NT2/D1 (cell line): ENCODE data around the gene NRF1.

ENCODE experiments used
- SUZ12 ChIP-seq: IDR thresholded peaks from 2 replicates; pipeline ENCODE4 v1.6.1; 2011; ENCODE audit not compliant: insufficient read length, insufficient read depth; ENCODE audit errors: extremely low read depth
- YY1 ChIP-seq: IDR thresholded peaks from 2 replicates; pipeline ENCODE4 v1.6.1; 2011; ENCODE audit not compliant: insufficient read length, insufficient read depth
- ZNF274 ChIP-seq: IDR thresholded peaks from 2 replicates; pipeline ENCODE4 v1.6.1; 2011; ENCODE audit warnings: mild to moderate bottlenecking, low read depth, low read length

DNA sequence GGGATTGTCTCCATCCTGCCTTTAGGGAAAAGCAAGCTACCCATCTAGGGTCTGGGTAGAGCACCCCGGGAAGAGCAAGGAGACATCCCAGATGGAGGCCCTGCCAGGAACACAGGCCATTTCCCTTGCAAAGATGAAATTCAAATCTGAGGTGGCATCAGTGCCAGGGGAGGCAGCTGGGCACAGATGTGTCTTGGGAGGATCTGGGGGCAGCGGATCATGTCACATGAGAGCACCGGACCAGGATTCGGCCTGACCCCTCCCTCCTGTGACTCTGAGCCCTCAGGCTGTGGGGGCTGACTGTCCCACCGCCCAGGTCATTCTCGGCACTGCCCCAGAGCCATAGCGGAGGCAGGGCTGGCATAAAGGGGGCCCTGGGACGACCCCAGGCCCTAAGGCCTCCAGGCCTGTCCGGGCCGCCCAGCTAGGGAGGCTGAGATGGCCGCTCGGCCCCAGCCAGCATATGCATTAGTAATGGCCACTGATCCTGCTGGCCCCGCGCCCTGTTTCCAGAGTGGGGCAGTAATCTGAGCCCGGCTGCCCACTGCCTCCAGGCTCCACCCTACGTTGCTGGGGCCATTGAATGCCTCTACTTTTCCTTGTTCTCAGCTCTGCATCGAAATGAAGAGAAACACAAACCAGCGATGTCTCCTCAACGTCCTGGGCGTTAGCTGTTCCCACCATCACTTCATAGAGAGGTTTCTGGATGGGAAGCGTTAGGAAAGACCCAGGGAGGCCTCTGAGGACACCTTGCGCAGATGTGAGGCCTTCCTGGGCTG lies 192.8 kb downstream of the NRF1 start:
- TF ChIP-seq YY1 = no peak
- no peak for TF ChIP-seq ZNF274
- no peak for TF ChIP-seq SUZ12
